Subcutaneous adipose tissue (tissue), 4 donors: ENCODE data around the gene GRM7. TPM values are rescaled to one million over a fixed set of nuclear protein-coding genes. Genes with fewer than 3 reads are reported as not detected.

Experiments used
- CTCF ChIP-seq: fragments of 450-650 bp; IDR thresholded peaks from one replicate; pipeline ENCODE4 v1.5.1; 2016; ENCODE audit warnings: low read depth, mild to moderate bottlenecking, control low read depth, antibody characterized with exemption, moderate library complexity
- total RNA-seq, 4 donors: library from RNA; depleted of rRNA; stranded (reverse); fragments of >200 nt; gene quantifications; one replicate each; pipeline ENCODE4 v1.1.0, GENCODE V29; 2016

GRM7 gene
- total RNA-seq, 4 donors from 2014 or later = 0.16 to 1.2 (median 0.90) TPM

- TF ChIP-seq CTCF = no peak
These were observed 350.8 kb downstream of the GRM7 start for GRCh38 chr3:7211740-7212139.

- TF ChIP-seq CTCF = no peak
These were observed 354.8 kb downstream of the GRM7 start for GRCh38 chr3:7215706-7216105.

GRCh38 chr3:7226393-7226792, 365.5 kb downstream of the GRM7 start:
- TF ChIP-seq CTCF = no peak

- TF ChIP-seq CTCF = no peak
These were observed 377.8 kb downstream of the GRM7 start for GRCh38 chr3:7238565-7239295.

- TF ChIP-seq CTCF = no peak
These were observed 380.8 kb downstream of the GRM7 start for GRCh38 chr3:7241584-7242302.

GRCh38 chr3:7242303-7242635, 381.4 kb downstream of the GRM7 start:
- TF ChIP-seq CTCF = no peak

- no peak for TF ChIP-seq CTCF
These were observed 388.7 kb downstream of the GRM7 start for GRCh38 chr3:7249493-7250076.
